Measurements from ENCODE around the gene SMIM14.

DNA sequence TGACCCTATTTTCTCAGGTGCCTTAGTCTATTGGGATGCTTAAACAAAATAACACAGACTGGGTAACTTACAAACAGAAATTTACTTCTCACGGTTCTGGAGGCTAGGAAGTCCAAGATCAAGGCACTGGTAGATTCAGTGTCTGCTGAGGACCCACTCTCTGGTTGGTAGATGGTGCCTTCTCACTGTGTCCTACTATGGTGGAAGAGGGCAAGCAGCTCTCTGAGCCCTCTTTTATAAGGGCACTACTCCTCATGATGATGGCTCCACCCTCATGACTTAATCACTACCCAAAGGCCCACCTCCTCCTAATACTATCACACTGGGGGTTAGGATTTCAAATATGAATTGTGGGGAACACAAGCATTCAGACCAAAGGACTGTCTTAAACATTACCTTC is 11.8 kb downstream of the SMIM14 start:
- no peak for TF ChIP-seq POLR2A (IDR thresholded peaks at IDR 0.05)
- TF ChIP-seq, protein P1, sequence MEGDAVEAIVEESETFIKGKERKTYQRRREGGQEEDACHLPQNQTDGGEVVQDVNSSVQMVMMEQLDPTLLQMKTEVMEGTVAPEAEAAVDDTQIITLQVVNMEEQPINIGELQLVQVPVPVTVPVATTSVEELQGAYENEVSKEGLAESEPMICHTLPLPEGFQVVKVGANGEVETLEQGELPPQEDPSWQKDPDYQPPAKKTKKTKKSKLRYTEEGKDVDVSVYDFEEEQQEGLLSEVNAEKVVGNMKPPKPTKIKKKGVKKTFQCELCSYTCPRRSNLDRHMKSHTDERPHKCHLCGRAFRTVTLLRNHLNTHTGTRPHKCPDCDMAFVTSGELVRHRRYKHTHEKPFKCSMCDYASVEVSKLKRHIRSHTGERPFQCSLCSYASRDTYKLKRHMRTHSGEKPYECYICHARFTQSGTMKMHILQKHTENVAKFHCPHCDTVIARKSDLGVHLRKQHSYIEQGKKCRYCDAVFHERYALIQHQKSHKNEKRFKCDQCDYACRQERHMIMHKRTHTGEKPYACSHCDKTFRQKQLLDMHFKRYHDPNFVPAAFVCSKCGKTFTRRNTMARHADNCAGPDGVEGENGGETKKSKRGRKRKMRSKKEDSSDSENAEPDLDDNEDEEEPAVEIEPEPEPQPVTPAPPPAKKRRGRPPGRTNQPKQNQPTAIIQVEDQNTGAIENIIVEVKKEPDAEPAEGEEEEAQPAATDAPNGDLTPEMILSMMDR (IDR thresholded peaks at IDR 0.05) = no peak
